GM12892 (cell line): ENCODE measurements around the gene MYNN. TPM values are rescaled to one million over a fixed set of nuclear protein-coding genes. Genes with fewer than 3 reads are reported as not detected.
"Not testable (repeated sequence)": the region's sequence is repeated elsewhere in the genome, so short reads cannot be mapped to it uniquely, and the experiment has no call there.

Source experiments
- DNase-seq: peaks from one replicate; pipeline ENCODE4 v3.0.0; 2011; ENCODE audit not compliant: insufficient read length
- FAIRE-seq: peaks from 2 replicates; lab custom pipeline; 2011; peaks lifted over from hg19 to GRCh38; lab: Jason Lieb, UNC
- POLR2A ChIP-seq: IDR thresholded peaks from 2 replicates; pipeline ENCODE4 v1.6.1; 2011; ENCODE audit warnings: low read depth, low read length, control low read depth
- POLR2AphosphoS5 ChIP-seq: IDR thresholded peaks from 2 replicates; pipeline ENCODE4 v1.6.1; 2011; ENCODE audit warnings: low read depth, low read length, control low read depth
- TAF1 ChIP-seq: IDR thresholded peaks from 2 replicates; pipeline ENCODE4 v1.6.1; 2011; ENCODE audit warnings: low read depth, mild to moderate bottlenecking, control low read depth, low read length, borderline replicate concordance
- polyA plus RNA-seq: library from polyadenylated mRNA; unstranded; fragments of >200 nt; gene quantifications from one replicate; pipeline ENCODE4 v1.2.1, GENCODE V29; 2012; ENCODE audit warnings: missing spikeins, inconsistent platforms; ENCODE audit not compliant: missing spikeins

Gene MYNN
- 12.6 TPM for polyA plus RNA-seq

DNA sequence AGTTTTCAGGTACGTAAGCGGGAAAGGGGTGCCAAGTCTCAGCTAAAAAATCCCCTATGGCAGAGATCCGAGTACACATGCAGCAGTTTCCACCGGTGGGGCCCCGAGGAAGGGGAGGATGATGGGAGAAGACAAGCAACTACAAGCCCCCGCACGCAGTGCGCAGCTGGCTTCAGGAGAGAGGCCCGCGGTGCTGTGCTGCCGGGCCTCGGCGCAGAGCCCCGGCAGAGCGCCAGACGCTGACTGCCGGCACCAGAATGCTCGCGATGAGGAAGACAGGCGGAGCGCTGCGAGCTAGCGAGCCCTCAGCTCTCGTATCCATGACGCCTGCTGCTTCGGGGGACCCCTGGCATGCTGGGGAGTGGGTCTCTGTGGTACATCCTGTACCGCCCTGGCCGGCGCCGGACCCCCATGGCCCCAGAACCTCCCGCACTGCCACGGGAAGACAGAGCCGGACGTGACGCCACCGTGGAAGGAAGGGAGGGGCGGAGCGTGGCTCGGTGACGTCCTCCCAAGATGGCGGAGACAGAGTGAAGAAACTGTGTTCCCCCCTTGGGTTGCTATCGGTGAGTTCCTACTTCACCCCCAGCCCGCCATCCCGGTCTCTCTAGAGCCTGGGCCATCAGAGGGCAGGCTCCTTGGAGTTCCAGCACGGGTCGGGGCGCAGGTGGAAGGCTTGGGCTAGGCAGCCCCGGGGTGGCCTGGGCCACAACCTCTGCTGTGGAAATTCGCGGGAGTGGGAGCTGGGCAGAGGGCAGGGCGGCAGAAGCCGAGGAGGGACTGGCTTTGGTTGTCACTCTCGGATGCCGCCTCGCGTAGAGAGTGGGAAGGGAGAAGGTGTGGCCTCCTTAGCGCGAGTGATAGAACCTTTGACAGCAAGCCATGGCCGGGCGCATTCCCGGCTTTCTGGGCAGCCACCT, at the start of gene MYNN:
Gene MYNN (plus strand): TSS at position 500 of the 920 bp plus-strand sequence. CDS start 900 bp downstream, outside the sequence.
- FAIRE-seq (peak; percentile 99), DNase-seq (peak; percentile 62)
- peak; percentile 94 for TF ChIP-seq POLR2AphosphoS5
- TF ChIP-seq TAF1: peak; percentile 67
- peak; percentile 96 for TF ChIP-seq POLR2A

DNA sequence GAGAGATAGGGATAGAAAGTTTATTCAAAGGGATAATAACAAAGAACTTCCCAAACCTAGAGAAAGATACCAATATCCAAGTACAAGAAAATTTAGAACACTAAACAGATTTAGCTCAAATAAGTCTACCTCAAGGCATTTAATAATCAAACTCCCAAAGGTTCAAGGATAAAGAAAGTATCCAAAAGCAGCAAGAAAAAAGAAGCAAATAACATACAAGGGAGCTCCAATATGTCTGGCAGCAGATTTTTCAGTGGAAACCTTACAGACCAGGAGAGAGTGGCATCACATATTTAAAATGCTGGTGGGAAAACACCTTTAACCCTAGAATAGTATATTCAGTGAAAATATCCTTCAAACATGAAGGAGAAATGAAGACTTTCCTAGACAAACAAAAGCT, 41.3 kb upstream of the MYNN start:
- not testable (repeated sequence) for DNase-seq, FAIRE-seq

DNA sequence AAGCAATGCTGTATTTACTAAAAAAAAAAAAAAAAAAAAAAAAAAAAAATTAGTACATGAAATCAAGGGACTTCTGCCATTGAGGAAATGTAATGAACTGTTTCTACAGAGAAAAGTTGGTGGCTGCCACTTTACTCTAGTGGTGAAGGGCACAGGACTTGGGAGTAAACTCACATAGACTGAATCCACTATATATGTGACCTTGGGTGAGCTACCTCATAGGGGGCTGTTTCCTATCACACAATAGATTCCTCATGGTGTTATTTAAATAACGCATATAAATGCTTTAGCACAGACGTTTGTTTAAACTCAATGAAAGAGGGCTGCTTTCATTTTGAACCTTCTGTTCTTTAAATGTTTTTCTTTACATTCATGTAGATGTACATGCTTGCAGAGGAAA, 34.1 kb upstream of the MYNN start:
- DNase-seq (no peak), FAIRE-seq (no peak)
- no peak for TF ChIP-seq POLR2AphosphoS5
- no peak for TF ChIP-seq TAF1
- TF ChIP-seq POLR2A: no peak

DNA sequence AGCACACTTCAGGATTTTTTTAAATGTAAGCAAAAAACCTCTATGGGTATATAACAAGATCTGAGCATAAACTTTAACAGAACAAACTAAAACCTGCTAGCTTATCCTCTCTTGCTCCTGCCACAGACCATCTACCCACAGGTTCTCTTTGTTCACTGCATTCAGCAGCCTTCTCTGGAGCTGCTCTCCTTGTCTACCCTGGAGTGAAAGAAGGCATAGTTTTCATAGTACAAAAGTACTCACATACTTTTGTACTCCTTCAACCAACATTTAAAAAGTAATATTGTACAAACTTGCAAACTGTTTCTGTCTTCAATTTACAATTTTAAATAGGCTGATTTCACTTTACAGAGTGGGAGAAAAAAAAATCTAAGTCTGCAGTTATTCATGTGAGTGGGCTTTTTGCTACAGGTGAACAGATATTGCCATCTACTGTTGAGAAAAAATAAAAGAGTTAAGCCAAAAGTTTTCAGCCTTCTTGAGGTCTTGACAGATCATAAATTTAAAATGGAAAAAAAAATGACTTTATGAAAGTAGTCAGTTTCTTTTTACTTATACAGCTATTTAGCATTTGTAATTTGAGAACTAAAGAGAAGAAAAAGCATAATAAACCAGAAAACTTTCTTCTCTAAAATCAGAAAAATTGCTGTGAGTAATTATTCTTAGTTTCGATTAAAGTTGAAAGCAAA, 28.7 kb upstream of the MYNN start:
- DNase-seq (no peak), FAIRE-seq (no peak)
- no peak for TF ChIP-seq TAF1
- no peak for TF ChIP-seq POLR2A
- TF ChIP-seq POLR2AphosphoS5: no peak

DNA sequence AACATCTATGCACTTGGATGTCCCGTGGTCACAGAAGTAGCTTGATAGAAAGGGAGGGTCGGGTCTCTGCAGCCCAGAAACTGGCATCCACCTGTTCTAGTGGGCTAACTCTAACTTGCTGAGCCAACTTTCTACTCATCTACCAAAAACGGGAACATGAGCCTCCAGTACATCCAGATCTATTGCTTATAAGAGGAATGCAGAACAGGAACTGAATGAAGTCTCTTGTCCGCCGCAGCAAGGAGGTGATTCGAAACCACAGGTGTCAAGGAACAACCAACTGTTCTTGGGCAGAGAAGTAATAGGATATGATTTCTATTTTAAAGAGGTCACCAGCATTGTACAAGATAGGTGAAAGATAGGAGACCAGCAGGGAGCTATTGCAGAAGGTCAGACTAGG, 26.3 kb upstream of the MYNN start:
- DNase-seq: no peak
- FAIRE-seq: no peak
- TF ChIP-seq POLR2A: no peak
- TF ChIP-seq TAF1: no peak
- TF ChIP-seq POLR2AphosphoS5: no peak

DNA sequence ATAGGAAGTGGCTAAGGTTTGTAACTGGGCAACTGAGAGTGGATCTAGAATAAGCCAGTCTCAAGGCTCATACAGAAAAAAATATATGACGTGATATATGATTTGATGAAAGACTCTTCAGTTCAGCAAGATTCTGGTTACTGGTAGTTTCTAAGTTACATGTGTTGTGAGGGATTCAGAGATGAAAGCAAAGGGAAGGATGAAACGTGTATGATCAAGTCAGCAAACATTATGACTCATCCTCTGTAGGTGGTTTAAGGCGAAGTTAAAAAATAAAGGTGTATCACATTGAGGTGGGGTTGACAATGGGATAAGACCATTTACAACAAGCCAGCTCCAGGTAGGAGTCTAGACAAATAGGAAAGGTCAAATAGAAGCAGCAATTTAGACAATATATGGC, 24.5 kb upstream of the MYNN start:
- no peak for FAIRE-seq
- no peak for TF ChIP-seq POLR2A
- TF ChIP-seq TAF1: no peak
- TF ChIP-seq POLR2AphosphoS5: no peak
- no peak for DNase-seq

DNA sequence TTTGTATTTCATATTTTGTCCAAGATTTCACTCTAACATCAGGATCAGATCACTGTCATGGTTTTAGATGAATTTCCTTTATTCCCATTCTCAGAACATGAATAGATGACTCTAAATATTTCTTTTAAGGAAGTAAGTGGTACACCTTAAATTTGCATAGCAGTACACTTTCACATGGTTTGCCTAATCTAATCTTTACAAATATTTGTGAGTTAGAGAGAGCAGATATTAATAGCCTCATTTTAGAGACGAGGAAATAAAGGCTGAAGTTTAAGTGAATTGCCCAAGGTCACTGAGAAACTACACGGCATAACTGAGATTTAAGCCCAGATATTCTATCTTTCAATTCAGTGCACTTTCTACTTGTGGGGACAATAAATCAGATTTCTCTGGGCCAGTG, 22.5 kb upstream of the MYNN start:
- no peak for FAIRE-seq

DNA sequence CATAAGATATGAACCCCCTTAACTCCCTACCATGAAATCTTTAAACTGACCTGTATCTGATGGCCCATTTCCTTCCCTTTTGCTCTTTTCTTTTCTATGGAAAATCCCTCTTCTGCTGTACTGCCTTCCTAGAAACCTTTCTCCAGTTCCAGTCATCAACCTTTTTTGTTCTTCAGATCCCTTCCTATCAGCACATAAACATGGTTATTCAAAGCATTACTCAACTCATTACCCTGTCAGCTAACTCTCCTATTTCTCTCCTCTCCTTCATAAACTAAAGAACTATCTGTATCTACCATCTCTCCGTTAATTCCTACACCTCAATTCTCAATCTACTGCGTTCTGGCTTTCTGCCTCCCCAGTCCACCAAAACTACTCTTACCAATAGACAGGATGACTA, 21.3 kb upstream of the MYNN start:
- TF ChIP-seq POLR2A (no peak), TAF1 (no peak), POLR2AphosphoS5 (no peak)
- DNase-seq (no peak), FAIRE-seq (no peak)

More for the DNA sequence above, 22.5 kb upstream of the MYNN start:
- TF ChIP-seq POLR2AphosphoS5 (no peak), TAF1 (no peak), POLR2A (no peak)
- DNase-seq: no peak

DNA sequence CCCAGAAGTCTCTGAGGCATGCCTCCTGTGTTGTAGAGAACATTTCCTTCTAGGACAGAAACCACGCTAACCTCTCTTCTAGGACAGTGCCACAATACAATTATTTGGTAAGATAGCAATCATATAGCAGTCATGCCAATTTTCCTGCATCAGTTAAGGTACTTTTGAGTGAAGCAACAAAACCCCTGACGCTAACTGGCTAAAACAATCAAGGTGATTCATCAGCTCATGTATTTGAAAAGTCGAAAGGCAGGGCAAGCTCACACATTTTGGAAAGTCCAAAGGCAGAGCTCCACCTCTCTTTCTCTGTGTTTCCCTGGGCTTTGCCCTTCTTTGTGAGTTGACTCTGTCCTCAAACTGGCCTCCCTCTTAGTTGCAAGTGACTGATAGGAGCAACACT, 18.5 kb upstream of the MYNN start:
- no peak for TF ChIP-seq POLR2AphosphoS5
- no peak for TF ChIP-seq POLR2A
- TF ChIP-seq TAF1: no peak
- FAIRE-seq (no peak), DNase-seq (no peak)

DNA sequence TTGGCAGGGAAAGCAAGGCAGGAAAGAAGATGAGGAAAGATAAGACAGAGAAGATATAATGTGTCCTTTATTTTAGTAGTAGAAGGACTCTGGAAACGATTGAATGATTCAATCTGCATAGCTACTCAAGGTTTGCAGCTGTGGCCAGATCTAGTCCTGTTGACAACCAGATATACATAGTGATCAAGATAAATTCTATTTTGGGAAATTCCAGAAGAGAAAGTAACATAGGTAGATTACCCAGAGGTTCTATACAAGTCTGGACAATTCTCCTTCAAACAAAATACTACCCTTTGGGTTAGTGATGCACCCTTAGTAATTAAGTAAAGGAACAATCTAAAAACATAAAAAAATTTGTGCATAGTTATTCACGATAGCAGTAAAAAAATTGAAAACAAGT, 17.7 kb upstream of the MYNN start:
- no peak for FAIRE-seq
- DNase-seq: no peak
- TF ChIP-seq POLR2AphosphoS5: no peak
- no peak for TF ChIP-seq POLR2A
- TF ChIP-seq TAF1: no peak

DNA sequence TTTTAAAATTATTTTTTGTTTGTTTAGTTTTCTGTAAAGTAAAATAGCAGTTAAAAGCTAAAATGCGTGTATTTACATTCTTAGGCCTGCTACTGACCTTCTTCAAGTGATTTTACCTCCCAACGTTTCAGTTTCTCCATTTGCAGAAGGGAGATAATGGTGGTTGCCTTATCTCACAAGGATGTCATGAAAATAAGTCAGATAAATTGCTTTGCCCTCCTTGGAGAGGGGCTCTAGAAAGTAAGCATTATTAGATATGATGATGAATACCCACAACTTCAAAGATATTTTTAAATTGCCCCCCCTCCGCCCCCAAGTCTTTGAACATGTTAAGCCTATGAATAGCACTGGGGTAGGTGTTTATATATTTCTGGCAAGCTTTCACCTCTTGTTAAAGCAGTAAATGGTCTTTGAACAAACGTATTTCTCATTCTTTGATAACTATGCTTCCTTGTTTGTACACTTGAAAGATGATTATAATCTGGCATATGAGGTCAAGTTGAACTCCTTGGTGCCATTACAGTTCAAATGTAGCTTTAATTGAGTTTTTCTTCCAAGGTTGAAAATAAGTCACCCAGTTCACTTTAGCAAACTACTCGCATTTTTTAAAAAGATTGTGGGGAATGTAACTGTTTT, 14.7 kb upstream of the MYNN start:
- no peak for TF ChIP-seq POLR2A
- no peak for TF ChIP-seq POLR2AphosphoS5
- no peak for TF ChIP-seq TAF1
- DNase-seq (no peak), FAIRE-seq (peak; percentile 17)
